NCI-H1105 (cell line): Measurements from ENCODE around the gene RBM12.
"Not testable (repeated sequence)": the region's sequence is repeated elsewhere in the genome, so short reads cannot be mapped to it uniquely, and the experiment has no call there.

Experiments used
- DNase-seq: peaks from one replicate; lab custom pipeline; 2025; lab: John Stamatoyannopoulos, UW

RBM12 gene

GRCh38 chr20:35698298-35699126 is 33.8 kb upstream of the RBM12 start:
- DNase-seq, result no peak

- no peak for DNase-seq
Observed at GRCh38 chr20:35697696-35698297, 33.1 kb upstream of the RBM12 start.

- no peak for DNase-seq
Observed at GRCh38 chr20:35695978-35696377, 31.3 kb upstream of the RBM12 start.

GRCh38 chr20:35695245-35695749 is 30.6 kb upstream of the RBM12 start:
- DNase-seq, result no peak

GRCh38 chr20:35690265-35690664 is 25.6 kb upstream of the RBM12 start:
- no peak for DNase-seq

- not testable (repeated sequence) for DNase-seq
Observed at GRCh38 chr20:35686872-35687271, 22.2 kb upstream of the RBM12 start.

GRCh38 chr20:35685368-35685767 is 20.7 kb upstream of the RBM12 start:
- DNase-seq, result not testable (repeated sequence)

GRCh38 chr20:35681960-35682359 is 17.3 kb upstream of the RBM12 start:
- no peak for DNase-seq

- no peak for DNase-seq
Observed at GRCh38 chr20:35680452-35681183, 15.9 kb upstream of the RBM12 start.

- DNase-seq, result no peak
Observed at GRCh38 chr20:35674921-35675320, 10.2 kb upstream of the RBM12 start.

GRCh38 chr20:35673884-35674283 is 9.2 kb upstream of the RBM12 start:
- no peak for DNase-seq

GRCh38 chr20:35669681-35670080 is 5.0 kb upstream of the RBM12 start:
- DNase-seq, result no peak

- no peak for DNase-seq
Observed at GRCh38 chr20:35669221-35669620, 4.5 kb upstream of the RBM12 start.

GRCh38 chr20:35665949-35666288 is 1.2 kb upstream of the RBM12 start:
- no peak for DNase-seq

- DNase-seq, result peak; percentile 49
Observed at GRCh38 chr20:35663516-35664465, 909 bp downstream of the RBM12 start.

- DNase-seq, result no peak
Observed at GRCh38 chr20:35662551-35662950, 2.1 kb downstream of the RBM12 start.

GRCh38 chr20:35661908-35662307 is 2.8 kb downstream of the RBM12 start:
- no peak for DNase-seq

GRCh38 chr20:35661053-35661452 is 3.6 kb downstream of the RBM12 start:
- DNase-seq, result no peak

GRCh38 chr20:35660122-35660937 is 4.4 kb downstream of the RBM12 start:
- DNase-seq, result no peak

- no peak for DNase-seq
Observed at GRCh38 chr20:35657271-35657670, 7.4 kb downstream of the RBM12 start.

- DNase-seq, result no peak
Observed at GRCh38 chr20:35654415-35654814, 10.3 kb downstream of the RBM12 start.
